GM19372 (cell line): ENCODE results near the gene CHURC1.
A peak's percentile ranks its signal among the peaks of the same experiment; 100 is the strongest.
"Not testable (repeated sequence)": the region's sequence is repeated elsewhere in the genome, so short reads cannot be mapped to it uniquely, and the experiment has no call there.

Experiments
- ATAC-seq: cut with Tn5 transposase; IDR thresholded peaks from one replicate; pipeline ENCODE4 v1.9.1; 2021; ENCODE audit warnings: mild to moderate bottlenecking, low read depth, moderate library complexity; ENCODE audit not compliant: unreplicated experiment

Gene CHURC1

DNA sequence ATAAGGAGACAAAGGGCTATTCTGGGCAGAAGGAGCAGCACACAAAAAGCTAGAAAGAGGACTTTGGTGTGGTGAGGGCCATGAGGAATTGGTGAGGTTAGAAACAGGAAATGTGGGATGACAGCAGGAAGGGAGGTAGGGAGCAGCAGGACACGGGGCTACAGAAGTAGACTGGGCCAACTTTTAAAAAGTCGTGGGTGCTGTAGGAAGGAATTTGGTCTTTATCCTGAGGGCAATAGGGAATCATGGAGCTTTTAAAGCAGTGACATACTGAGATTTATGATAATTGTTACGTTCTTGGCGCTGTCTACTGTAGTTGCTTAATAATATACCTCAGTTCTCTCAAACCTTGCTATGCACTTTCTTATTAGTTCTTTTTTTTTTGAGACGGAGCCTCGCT, 8.2 kb upstream of the CHURC1 start:
- ATAC-seq = no peak

GRCh38 chr14:64910847-64911495, 3.3 kb upstream of the CHURC1 start:
- no peak for ATAC-seq

- ATAC-seq = no peak
Measured at GRCh38 chr14:64912261-64912660, 2.0 kb upstream of the CHURC1 start.

DNA sequence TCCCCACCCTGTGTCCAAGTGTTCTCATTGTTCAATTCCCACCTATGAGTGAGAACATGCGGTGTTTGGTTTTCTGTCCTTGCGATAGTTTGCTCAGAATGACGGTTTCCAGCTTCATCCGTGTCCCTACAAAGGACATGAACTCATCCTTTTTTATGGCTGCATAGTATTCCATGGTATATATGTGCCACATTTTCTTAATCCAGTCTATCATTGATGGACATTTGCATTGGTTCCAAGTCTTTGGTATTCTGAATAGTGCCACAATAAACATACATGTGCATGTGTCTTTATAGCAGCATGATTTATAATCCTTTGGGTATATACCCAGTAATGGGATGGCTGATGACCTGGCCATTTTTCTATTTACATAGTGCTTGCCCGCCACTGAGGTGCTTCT, 778 bp upstream of the CHURC1 start:
- not testable (repeated sequence) for ATAC-seq

DNA sequence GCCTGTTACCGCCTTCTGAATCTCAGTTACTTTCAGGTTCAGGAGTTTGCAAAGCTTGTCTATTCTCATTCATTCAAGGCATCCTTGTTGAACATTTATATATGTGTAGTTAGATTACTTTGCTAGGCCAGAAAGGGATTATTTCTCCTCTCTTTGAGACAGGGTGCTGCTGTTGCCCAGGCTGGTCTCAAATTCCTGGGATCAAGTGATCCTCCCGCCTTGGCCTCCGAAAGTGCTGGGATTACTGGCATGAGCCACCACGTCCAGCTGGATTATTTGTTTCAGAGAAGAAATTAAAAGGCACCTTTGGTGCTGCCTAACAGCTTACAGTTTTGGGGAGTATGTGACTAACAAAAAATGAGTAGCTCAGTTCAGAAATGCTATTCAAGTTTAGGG, 772 bp downstream of the CHURC1 start:
- no peak for ATAC-seq

DNA sequence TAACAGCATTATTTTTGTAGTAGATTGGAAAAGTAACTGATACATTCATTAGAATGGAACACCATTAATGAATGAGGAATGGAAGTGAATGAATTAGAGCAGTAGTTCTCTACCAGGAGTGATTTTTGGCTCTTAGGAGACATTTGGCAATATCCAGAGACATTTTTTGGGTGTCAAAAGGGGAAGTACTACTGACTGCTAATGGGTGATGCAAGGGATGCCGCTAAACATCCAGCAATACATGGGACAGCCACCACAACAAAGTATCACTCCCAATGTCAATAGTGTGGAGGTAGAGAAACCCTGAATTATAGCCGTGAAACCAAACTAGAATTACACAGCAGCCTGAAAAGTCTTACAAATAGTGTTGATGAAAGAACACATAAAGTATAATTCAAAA, 1.5 kb downstream of the CHURC1 start:
- ATAC-seq = no peak

DNA sequence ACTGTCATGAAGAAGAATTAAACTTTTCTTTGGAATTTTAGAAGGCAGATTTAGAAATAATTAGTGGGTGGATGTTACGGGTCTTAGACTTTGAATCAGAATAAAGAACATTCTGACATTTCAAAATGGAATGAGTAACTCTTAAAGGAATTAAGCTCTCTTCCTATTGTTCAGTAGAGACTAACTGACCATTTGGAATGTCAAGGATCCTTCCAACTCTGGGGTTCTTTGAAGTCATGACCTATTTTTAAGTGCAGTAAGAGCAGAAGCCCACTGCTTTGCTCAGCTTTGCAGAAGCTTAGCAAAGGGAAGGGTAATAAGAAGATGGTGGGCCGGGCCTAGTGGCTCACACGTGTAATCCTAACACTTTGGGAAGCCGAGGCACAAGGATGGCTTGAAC, 4.0 kb downstream of the CHURC1 start:
- ATAC-seq = no peak

DNA sequence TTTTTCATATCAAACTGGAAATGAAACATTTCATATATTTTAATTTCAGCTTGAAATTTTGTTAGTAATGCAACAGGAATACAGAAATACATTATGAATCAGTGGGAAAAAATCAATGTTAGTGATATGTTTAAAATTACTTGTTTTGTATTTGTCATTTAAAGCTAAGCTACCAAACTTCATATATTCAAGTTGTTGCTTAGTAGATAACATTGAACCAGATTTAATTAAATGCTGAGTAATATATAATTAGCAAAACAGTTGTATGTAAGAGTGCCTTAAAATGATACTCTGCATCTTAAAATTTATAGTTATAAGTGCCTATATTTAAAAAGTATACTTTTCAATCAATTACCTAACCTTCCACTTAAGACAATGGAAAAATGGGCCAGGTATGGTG, 5.0 kb downstream of the CHURC1 start:
- no peak for ATAC-seq

DNA sequence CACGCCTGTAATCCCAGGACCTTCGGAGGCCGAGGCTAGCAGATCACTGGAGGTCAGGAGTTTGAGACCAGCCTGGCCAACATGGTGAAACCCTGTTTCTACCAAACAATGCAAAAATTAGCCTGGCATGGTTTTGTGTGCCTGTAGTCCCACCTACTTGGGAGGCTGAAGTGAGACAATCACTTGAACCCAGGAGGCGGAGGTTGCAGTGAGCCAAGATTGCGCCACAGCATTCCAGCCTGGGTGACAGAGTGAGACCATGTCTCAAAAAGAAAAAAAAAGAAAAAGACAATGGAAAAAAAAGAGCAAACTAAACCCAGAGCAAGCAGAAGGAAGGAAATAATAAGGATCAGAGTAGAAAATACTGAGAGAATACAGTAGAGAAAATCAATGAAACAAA, 5.4 kb downstream of the CHURC1 start:
- no peak for ATAC-seq

GRCh38 chr14:64920465-64920864, 6.2 kb downstream of the CHURC1 start:
- ATAC-seq = no peak

GRCh38 chr14:64923015-64923414, 8.8 kb downstream of the CHURC1 start:
- no peak for ATAC-seq

GRCh38 chr14:64926398-64926995, 12.2 kb downstream of the CHURC1 start:
- no peak for ATAC-seq

GRCh38 chr14:64927031-64927430, 12.8 kb downstream of the CHURC1 start:
- ATAC-seq = no peak

DNA sequence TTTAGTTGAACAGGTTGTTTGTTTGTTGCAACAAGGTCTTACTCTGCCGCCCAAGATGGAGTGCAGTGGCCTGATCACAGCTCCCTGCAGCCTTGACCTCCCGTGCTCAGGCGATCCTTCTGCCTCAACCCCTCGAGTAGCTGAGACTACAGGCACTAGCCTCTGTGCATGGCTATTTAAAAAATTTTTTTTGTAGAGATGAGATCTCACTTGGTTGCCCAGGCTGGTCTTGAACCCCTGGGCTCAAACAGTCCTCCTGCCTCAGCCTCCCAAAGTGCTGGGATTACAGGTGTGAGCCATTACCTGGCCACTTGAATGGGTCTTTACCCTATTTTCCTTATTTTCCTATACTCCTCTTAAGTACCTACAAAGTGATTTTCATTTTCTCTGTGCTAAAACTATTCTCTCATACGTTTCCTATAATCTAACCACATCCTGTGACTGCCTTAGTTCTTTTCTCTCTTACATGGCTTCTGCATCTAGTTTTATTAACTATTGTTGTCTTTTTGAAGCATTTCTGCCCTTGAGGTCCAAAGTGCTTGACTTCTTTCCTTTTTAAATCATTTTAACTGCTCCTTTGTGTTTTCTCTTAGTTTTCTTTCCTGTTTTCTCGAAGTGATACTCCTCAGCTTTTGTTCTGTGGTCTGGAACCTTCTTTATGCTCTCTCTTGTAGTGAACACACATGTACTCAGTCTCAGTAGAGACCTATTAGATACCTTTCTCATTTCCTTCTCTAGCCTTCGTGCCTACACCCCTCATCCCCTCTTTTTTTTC, 14.2 kb downstream of the CHURC1 start:
- peak; percentile 68 for ATAC-seq

GRCh38 chr14:64929014-64929359, 14.7 kb downstream of the CHURC1 start:
- no peak for ATAC-seq

GRCh38 chr14:64930085-64930843, 16.0 kb downstream of the CHURC1 start:
- ATAC-seq = no peak

DNA sequence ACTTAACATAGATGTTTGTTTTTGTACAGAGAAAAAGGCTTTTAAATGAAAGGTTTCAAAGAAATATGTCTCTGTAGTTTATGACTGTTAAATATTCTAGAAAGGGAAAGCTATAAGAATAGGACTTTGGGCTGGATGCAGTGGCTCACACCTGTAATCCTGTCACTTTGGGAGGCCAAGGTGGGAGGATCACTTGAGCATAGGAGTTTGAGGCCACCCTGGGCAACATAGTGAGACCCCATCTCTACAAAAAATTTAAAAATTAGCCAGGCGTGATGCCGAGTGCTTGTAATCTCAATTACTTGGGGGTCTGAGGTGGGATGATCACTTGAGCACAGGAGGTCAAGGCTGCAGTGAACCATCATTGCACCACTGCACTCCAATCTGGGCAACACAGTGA, 16.9 kb downstream of the CHURC1 start:
- no peak for ATAC-seq

DNA sequence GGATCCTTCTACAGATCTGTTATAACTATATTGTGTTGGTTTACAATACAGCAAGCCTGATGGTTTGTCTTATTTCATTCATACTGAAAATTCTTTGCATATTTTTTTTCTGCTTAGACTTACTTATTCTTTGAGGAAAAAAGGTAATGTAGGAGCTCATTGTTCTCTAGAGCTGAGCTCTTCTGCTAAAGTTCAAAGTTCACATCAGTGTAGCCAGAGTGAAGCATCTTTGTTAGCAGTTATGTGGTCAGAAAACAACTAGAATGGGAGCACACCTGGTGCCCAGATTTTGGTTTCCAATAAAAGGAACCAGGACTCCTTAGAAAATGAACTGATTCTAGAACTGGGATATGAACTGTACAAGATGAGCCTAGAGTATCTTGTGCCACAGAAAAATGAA, 18.0 kb downstream of the CHURC1 start:
- no peak for ATAC-seq

GRCh38 chr14:64934338-64934929, 20.2 kb downstream of the CHURC1 start:
- no peak for ATAC-seq

DNA sequence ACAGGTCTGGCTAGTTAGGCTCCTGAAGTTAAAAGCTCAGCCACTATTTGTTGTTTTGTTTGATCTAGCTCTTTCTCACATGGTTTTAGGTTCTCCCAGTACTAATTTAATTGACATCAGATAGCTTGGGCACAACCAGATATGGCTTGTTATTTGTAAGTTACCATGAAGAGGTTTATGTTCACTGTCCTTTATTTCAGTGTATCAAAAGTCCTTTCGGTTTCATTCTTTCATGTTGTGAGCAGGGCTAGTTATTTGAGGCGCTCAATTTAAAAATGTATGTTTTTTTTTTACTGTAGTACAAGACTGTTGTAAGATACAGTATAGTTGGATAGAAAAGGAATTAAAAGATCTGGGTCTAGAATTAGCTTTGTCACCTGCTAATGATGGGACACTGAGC, 21.3 kb downstream of the CHURC1 start:
- no peak for ATAC-seq
